B cell (primary cell): ENCODE data around the gene LOX. TPM values are rescaled to one million over a fixed set of nuclear protein-coding genes. Genes with fewer than 3 reads are reported as not detected.

Source experiments
- ATAC-seq: fragments of 200-7000 bp; cut with Tn5 transposase; one replicate; pipeline ENCODE4 v1.10.0; 2021; ENCODE audit warnings: low read depth, mild to moderate bottlenecking, moderate number of reproducible peaks, moderate library complexity
- CTCF ChIA-PET: fragments of 350-600 bp; sonication (Branson Sonifier 250); formaldehyde crosslinking; loops from one replicate; lab custom pipeline; 2021; ENCODE audit warnings: antibody characterized with exemption, inconsistent platforms; lab: Charles Lee
- POLR2A ChIA-PET: fragments of 350-600 bp; sonication (Branson Sonifier 250); formaldehyde crosslinking; loops from one replicate; lab custom pipeline; 2021; ENCODE audit warnings: antibody characterized with exemption; lab: Charles Lee
- DNase-seq: peaks from one replicate; pipeline ENCODE4 v3.0.0; 2013
- H2AFZ ChIP-seq: 2 replicates; pipeline ENCODE4 v1.6.1; 2012; ENCODE audit warnings: mild to moderate bottlenecking, low read depth, low read length; ENCODE audit not compliant: insufficient read depth, poor library complexity, severe bottlenecking
- H3K27ac ChIP-seq, 2 donors: 1 replicate in 1 of 2; 2 replicates in 1 of 2; pipeline ENCODE4 v1.5.1; 2012 to 2013; ENCODE audit warnings: low read length in 2 of 2, mild to moderate bottlenecking in 2 of 2, moderate library complexity in 1 of 2
- H3K27me3 ChIP-seq, 4 experiments: fragments of 200-600 bp in 1 of 4; sonication (generic) in 1 of 4; replicated peaks in 1 of 4; 1 replicate in 2 of 4; 2 replicates in 2 of 4; pipeline versions ENCODE4 v1.6.1 to v1.7.0; 2013 to 2016; ENCODE audit warnings: low read length in 3 of 4, mild to moderate bottlenecking in 2 of 4, mixed read lengths in 1 of 4, moderate library complexity in 1 of 4; ENCODE audit not compliant: insufficient read depth in 4 of 4, control insufficient read depth in 3 of 4; ENCODE audit errors: control extremely low read depth in 1 of 4
- H3K36me3 ChIP-seq, 2 experiments: replicated peaks in 1 of 2; 1 replicate in 1 of 2; 2 replicates in 1 of 2; pipeline versions ENCODE4 v1.6.1 to v1.7.1; 2013; ENCODE audit warnings: low read length in 1 of 2; ENCODE audit not compliant: insufficient read depth in 2 of 2, control insufficient read depth in 1 of 2; ENCODE audit errors: control extremely low read depth in 1 of 2, extremely low read depth in 1 of 2
- H3K4me1 ChIP-seq, 2 donors: fragments of 200-600 bp in 1 of 2; sonication (generic) in 1 of 2; 1 replicate in 1 of 2; 2 replicates in 1 of 2; pipeline versions ENCODE4 v1.5.1 to v1.6.1; 2013 to 2017; ENCODE audit warnings: low read length in 2 of 2; ENCODE audit not compliant: control insufficient read depth in 2 of 2, insufficient read depth in 2 of 2
- H3K4me2 ChIP-seq: replicated peaks from 2 replicates; pipeline ENCODE3; 2012; ENCODE audit warnings: mild to moderate bottlenecking, low read depth, low read length; ENCODE audit not compliant: poor library complexity, severe bottlenecking
- H3K4me3 ChIP-seq, 5 experiments: fragments of 200-600 bp in 1 of 5; sonication (generic) in 1 of 5; 1 replicate in 3 of 5; 2 replicates in 2 of 5; pipeline versions ENCODE4 v1.5.1 to v1.7.0; 2011 to 2016; ENCODE audit warnings: low read length in 4 of 5, mild to moderate bottlenecking in 4 of 5, low read depth in 2 of 5, control low read depth in 1 of 5, moderate library complexity in 1 of 5; ENCODE audit not compliant: insufficient read depth in 1 of 5; ENCODE audit errors: control extremely low read depth in 1 of 5, extremely low read depth in 1 of 5
- H3K79me2 ChIP-seq: fragments of 200-600 bp; sonication (generic); one replicate; pipeline ENCODE4 v1.6.0; 2016; ENCODE audit warnings: low read length; ENCODE audit not compliant: control insufficient read depth, insufficient read depth
- H3K9ac ChIP-seq: fragments of 200-600 bp; sonication (generic); 2 replicates; pipeline ENCODE4 v1.6.1; 2017; ENCODE audit warnings: mild to moderate bottlenecking, low read length, moderate library complexity
- H3K9me3 ChIP-seq, 3 donors: one replicate each; pipeline versions ENCODE4 v1.6.1 to v1.7.1; 2013; ENCODE audit warnings: low read length in 2 of 3; ENCODE audit not compliant: control insufficient read depth in 2 of 3, insufficient read depth in 1 of 3; ENCODE audit errors: control extremely low read depth in 1 of 3
- H4K20me1 ChIP-seq: 2 replicates; pipeline ENCODE4 v1.6.0; 2012; ENCODE audit warnings: mild to moderate bottlenecking, low read length; ENCODE audit not compliant: insufficient read depth, control insufficient read depth, poor library complexity, severe bottlenecking
- H3K27ac Mint-ChIP-seq: one replicate; pipeline ENCODE4 v1.8.0; 2021; ENCODE audit warnings: mixed read lengths
- H3K27me3 Mint-ChIP-seq: one replicate; pipeline ENCODE4 v1.8.0; 2021; ENCODE audit warnings: mixed read lengths
- H3K4me1 Mint-ChIP-seq: one replicate; pipeline ENCODE4 v1.8.0; 2021; ENCODE audit warnings: mixed read lengths
- H3K4me3 Mint-ChIP-seq: one replicate; pipeline ENCODE4 v1.8.0; 2021; ENCODE audit warnings: mixed read lengths
- H3K9me3 Mint-ChIP-seq: one replicate; pipeline ENCODE4 v1.8.0; 2022; ENCODE audit warnings: mixed read lengths; ENCODE audit not compliant: insufficient read depth
- EZH2 ChIP-seq: IDR thresholded peaks from 2 replicates; pipeline ENCODE4 v1.6.1; 2012; ENCODE audit warnings: borderline replicate concordance, low read depth, mild to moderate bottlenecking, moderate library complexity, low read length; ENCODE audit not compliant: insufficient read depth, poor library complexity, severe bottlenecking
- WGBS: methylation state at CpG from one replicate; pipeline ENCODE4 v1.1.5; 2013; ENCODE audit warnings: missing lambda C conversion rate; ENCODE audit not compliant: insufficient coverage; 5-methylcytosine and 5-hydroxymethylcytosine counted together
- intact Hi-C: fragments of 100-400 bp; cut with micrococcal nuclease; formaldehyde crosslinking; loops from one replicate; pipeline ENCODE4 v1.10.0; 2022
- polyA plus RNA-seq: library from polyadenylated mRNA; depleted of rRNA; stranded (reverse); fragments of >200 nt; gene quantifications from 2 replicates; pipeline ENCODE4 v1.2.3, GENCODE V29; 2012
- total RNA-seq, 2 donors: library from RNA; stranded (reverse); fragments of 120-200 nt in 1 of 2; gene quantifications; 1 replicate in 1 of 2; 2 replicates in 1 of 2; pipeline versions ENCODE4 v1.2.3 to v1.2.4, GENCODE V29; 2013 to 2022
- TF ChIP-seq, protein P1 (sequence below): fragments of 200-600 bp; IDR thresholded peaks from one replicate; pipeline ENCODE4 v1.8.0; 2022; ENCODE audit warnings: antibody characterized with exemption, mild to moderate bottlenecking

The LOX gene
- total and polyA plus RNA-seq, 2 donors (not counting 1 experiment from before 2014, with no cell fraction given) = not detected

DNA sequence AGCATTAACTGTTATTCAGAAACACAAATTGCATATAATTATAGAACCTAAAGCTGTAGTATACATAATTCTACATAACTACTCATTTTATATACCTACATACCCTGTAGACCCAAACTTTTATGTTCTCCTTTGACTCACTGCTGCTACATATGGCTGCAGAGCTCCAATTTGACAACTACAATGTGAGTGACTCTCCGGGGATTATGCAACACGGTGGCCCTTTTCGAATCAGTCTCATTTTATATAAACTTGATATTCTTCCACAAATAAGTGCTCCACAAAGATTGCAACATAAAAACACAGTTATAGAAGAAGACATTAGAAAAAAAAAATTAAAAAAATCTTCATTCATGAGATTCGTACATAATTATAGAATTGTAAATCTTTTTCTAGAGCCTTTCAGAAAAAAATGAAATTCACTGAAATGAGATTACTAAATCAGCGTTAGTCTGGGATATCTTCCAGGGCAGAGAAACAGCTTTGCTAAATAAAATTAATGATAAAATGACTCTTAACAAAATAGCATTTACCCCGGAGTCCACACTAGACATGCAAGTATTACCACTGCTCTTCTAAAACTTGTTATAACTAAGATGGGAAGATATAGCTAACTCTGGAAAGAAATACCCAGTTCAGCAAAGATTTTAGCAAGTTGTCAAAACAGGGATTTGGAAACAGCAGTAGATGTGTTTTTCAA lies 63.7 kb downstream of the LOX start:
- WGBS = no CpG with 5 or more reads among the region's 6 CpGs
- no peaks in the 10 kb centered on the region for H3K9me3 Mint-ChIP-seq
- H3K9ac ChIP-seq = no peak overlapping the region
- H3K9me3 ChIP-seq = no peaks in the 10 kb centered on the region
- intact Hi-C loops = no loop called here
- no peaks in the 10 kb centered on the region for H3K27me3 ChIP-seq
- no peak overlapping the region for H2AFZ ChIP-seq
- peaks cover 3% of the 10 kb centered on the region for H3K79me2 ChIP-seq
- peaks cover 0 to 2% of the 10 kb centered on the region in 2 experiments for H3K36me3 ChIP-seq
- no peaks in the 10 kb centered on the region for H3K27me3 Mint-ChIP-seq
- CTCF ChIA-PET = no interaction called here
- POLR2A ChIA-PET = no interaction called here
- no peak overlapping the region for H3K4me2 ChIP-seq
- no peak overlapping the region for H3K4me3 Mint-ChIP-seq
- H3K4me3 ChIP-seq = no peak overlapping the region
- no peak for DNase-seq
- no peak for ATAC-seq
- no peak overlapping the region for H3K27ac Mint-ChIP-seq
- H4K20me1 ChIP-seq = no peaks in the 10 kb centered on the region
- H3K4me1 ChIP-seq = no peaks in the 10 kb centered on the region
- TF ChIP-seq, protein P1, sequence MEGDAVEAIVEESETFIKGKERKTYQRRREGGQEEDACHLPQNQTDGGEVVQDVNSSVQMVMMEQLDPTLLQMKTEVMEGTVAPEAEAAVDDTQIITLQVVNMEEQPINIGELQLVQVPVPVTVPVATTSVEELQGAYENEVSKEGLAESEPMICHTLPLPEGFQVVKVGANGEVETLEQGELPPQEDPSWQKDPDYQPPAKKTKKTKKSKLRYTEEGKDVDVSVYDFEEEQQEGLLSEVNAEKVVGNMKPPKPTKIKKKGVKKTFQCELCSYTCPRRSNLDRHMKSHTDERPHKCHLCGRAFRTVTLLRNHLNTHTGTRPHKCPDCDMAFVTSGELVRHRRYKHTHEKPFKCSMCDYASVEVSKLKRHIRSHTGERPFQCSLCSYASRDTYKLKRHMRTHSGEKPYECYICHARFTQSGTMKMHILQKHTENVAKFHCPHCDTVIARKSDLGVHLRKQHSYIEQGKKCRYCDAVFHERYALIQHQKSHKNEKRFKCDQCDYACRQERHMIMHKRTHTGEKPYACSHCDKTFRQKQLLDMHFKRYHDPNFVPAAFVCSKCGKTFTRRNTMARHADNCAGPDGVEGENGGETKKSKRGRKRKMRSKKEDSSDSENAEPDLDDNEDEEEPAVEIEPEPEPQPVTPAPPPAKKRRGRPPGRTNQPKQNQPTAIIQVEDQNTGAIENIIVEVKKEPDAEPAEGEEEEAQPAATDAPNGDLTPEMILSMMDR = no peak
- no peak for TF ChIP-seq EZH2
- no peak overlapping the region for H3K27ac ChIP-seq
- peaks cover 1% of the 10 kb centered on the region for H3K4me1 Mint-ChIP-seq

Other genes with a start within 250 kb of the LOX start
- gene FTMT, start 226.4 kb downstream of the LOX start, total RNA-seq = not detected in 2 replicates
- gene FTMT, start 226.4 kb downstream of the LOX start, polyA plus RNA-seq = not detected in 2 replicates
- 12.6 and 13.7 TPM in 2 replicates for gene SRFBP1, start 116.3 kb downstream of the LOX start, total RNA-seq
- gene SRFBP1, start 116.3 kb downstream of the LOX start, polyA plus RNA-seq = 2.6 and 3.3 TPM in 2 replicates
- gene ZNF474, start 51.3 kb upstream of the LOX start, total RNA-seq = not detected in 2 replicates
- gene ZNF474, start 51.3 kb upstream of the LOX start, polyA plus RNA-seq = 0.12 TPM in 1 of 2 replicates, not detected in the other
- not detected in 2 replicates for gene SNCAIP, start 234.0 kb upstream of the LOX start, total RNA-seq
- not detected in 2 replicates for gene SNCAIP, start 234.0 kb upstream of the LOX start, polyA plus RNA-seq